Activated effector memory CD4-positive, alpha-beta T cell treated with anti-CD3 and anti-CD28 coated beads, Interleukin-2, amount 50 U/mL, for 16 hours (primary cell): ENCODE measurements around the gene CACNA1C.
"Not testable (repeated sequence)": the region's sequence is repeated elsewhere in the genome, so short reads cannot be mapped to it uniquely, and the experiment has no call there.

ENCODE experiments used
- DNase-seq: peaks from one replicate; pipeline ENCODE4 v3.0.0-alpha.2; 2020

The CACNA1C gene

DNA sequence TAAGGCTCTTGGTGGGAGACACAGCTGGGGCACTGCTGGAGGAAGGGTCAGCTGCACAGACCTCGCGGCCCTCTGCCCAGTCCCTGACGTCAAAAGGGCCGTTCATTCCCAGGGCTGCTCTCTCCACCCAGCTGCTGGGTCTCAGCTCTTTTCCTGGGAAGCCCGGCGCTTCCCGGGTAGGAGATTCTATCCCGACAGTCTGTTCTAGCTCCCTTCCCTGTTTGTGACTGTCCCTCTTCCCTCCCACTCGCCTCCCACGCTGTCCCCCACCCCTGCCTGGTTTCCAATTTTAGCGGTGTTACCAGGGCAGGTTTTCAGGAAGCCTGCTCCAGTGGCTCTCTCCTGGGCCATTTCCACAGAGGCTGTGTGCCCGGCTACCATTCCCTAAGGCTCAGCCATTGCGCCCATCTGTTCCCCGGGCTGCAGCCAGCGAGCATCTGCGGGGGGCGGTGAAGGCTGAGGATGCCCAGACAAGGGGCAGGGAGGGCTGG, 186.6 kb downstream of the CACNA1C start:
- DNase-seq: no peak

DNA sequence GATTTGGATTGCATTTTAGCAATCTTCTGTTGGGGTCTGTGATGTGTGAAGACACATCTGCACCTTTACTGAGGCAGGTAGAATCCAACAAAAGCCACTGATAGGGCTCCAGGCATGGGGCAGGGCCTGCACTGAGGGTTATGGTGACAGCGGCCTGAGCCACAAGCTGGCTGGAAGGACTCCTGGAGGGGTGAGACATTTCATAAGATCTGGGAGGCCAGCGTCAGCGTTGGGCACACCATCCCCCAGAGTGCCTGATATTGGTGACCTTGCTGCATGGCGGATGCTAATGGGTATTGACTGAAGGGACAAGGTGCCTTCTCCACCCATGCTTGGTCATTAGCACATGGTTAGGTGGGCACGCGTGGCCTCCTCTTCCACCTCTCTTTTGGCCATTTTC, 187.6 kb downstream of the CACNA1C start:
- DNase-seq: no peak

DNA sequence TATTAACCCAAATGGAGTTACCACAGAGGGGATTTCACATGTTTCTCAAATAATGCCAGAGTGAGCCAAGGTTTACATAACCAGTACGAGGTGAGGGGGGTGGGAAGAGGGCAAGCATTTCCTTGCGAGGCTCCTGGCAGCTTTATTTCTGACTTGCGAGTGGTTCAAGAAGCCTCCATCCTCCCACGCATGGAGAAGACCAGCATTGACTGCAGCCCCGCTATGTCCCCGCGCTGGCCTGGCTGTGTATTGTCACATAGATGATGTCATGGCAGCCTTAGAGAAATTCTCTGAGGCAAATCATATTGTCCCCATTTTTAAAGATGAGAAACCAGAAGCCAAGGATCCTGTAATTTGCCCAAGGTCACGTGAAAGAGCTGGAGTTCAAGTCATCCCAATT, 188.2 kb downstream of the CACNA1C start:
- no peak for DNase-seq

DNA sequence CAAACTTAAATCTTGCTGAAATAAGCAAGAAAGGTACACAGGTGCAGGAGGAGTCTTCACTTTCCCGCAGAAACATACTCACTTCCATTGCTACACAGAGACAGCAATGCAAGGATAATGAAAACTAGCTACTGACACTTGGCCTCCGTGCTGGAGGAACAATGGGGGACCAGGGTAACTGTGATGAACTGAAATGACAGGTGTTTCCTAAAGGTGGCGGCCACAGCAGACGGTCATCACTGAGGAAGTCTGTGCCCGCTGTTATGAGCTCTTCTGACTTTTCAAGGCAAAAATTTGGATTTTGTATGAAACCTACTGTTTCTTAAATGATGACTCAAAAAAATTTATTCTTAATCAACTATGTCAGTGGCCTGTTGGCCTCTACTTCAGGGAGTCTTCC, 189.4 kb downstream of the CACNA1C start:
- DNase-seq: no peak

DNA sequence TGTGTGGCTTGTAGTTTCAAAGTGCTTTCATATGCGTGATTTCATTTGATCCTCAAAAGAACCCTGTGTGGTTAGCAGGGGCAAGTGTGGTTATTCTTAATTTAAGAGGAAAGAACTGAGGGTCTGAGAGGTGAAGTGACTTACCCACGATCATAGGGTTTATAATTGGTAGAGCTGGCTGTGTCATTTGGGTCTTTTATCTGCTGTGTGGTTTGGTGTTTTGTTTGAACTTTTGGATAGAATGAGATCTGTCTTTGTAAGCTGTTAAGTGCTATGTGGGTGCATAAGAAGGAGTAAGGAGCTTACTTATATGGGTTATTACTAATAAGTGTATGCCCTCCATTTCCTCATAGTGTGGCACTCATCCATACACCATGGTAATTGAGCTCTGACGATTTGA, 190.0 kb downstream of the CACNA1C start:
- DNase-seq: no peak

DNA sequence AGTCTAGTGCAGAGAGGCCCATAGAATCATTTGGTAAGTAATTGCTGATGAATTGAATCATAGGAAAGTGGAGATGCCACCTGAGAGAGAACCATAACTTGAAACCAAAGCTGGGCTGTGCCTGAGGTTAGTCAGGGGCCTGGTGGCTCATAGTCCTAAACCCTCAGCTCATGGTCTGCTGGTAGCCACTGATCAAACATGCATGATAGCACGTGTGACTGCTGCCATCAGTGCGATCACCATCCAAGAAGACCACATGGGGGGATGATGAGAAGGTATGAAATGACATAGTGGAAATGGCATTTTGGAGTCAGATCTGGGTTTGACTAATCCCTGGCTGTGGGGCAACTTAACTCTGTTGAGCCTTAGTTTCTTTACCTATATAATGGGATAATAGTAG, 190.5 kb downstream of the CACNA1C start:
- no peak for DNase-seq

DNA sequence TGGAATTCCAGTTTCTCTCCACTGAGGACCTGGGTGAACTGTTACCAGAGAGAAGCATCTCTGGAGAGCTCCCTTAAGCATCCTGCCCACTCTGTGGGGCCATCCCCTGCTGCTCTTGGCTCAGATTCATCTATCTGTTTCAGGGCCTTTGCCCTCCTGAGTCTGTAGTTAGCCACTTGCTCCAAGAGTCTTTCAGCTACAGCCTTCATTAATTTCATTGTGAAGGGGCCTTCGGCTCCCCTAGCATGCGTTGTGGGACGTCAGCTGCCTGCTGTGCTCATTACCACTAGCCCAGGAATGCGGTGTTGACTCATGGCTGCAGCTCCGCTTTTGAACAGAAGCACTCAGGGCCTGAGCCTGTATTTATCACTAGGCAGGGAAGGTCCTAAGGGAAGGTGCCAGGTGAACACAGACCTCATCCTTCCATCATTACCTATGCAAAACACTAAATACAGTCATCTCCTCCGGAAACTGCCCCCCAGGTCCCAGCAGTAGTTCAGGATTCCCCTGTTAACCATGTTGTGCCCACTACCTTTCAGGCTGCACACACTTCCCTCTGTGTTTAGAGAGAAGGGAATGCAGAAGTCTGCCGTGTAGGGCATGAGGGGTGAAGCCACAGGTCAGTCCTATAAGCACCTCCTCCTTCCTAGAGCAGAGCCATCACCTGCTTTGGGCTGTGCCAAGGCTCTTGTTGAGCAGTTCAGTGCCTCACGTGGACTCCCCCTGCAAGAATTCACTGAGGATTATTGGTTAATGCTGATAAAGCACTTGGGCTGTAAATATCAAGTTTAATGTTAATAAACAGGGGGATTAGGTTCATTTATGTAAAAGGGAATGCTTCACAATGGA, 191.4 kb downstream of the CACNA1C start:
- no peak for DNase-seq

DNA sequence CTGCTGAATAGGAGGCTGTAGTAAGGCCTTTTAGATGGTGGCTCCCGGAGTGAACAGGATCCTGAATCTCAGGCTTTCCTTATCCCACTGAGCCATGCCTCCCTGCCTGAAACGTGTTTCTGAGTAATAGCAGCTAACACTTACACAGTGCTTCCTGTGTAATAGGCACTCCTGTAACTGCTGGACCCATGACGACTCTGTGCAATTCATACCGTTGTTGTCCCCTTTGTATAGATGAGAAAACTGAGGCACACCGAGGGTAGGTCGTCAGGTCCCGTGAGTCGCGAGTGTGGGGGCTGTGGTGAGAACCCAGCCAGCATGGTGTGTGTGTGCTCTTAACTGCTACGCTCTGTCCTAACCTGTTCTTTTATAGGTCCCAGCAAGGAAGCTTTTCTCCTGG, 193.6 kb downstream of the CACNA1C start:
- no peak for DNase-seq

DNA sequence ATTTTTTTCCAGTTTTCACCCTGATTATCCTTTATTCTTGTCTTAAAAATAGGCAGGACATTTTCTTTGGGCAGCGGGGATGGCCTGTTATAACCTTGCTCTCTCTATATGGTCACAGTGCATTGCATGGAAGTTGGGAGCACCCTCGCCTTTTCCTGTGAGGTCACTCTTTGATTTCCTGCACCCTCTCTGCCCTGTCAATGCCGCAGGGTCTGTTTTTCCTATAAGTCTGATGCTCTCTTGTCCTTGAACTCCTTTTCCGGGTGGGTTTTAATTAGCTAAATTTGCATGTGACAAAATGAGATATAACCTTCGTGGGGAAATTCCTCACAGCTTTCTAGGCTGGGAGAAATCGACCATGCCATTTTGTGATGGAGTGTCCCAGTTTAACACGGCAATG, 194.3 kb downstream of the CACNA1C start:
- no peak for DNase-seq

DNA sequence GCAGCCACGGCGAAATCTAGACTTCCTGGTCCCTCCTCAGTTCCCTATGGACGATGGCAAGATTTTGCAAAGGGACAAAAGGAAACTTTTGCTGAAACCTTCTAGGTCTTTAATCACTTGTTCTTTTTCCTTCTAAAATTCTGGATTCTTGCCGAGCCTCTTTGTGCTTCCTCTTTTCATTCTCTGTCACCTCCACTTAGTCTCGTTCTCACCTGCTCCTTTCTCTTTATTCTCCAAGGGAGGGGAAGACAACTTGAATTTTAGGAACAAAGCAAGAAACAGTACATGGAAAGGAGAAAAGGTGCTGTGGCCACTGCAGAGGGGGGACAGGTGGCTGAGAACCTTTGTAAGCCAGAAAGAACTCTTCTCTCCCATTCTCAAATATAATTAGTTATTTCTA, 194.8 kb downstream of the CACNA1C start:
- DNase-seq: no peak

DNA sequence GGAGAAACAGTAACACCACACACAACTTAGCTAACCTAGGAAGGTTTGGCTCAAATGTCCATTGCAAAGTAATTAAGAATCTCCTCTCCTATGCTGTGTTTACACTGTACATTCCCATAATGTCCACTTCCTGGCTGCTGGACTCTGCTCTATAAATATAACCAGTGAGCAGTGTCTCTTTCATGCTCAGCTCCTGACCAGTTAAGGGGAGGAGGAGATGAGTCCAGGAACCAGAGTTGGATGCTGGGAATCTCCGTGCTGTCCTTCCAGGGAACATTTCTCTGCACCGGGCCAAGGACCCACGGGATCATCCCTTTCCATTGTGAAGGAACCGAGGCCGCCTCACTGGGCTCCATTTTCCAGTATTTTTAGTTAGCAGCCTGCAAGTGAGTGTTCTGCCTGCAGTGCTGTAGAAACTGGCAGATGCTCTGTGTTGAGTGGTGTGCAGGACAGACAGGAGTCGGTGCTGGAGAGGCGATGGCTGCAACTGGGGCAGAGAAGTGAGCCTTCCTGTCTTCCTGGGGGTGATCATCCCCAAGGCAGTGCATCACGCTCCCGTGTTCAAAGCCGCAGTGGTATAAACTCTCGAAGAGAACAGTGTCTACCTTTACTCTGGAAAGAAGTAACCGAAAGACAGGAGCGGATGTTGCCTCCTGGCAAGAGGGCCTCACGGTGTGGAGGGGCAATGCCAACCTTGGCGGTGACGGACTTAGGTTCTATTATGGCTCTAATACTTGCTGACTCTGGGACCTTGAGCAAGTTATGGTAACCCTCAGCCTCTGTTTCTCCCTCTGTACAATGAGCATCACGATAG, 195.5 kb downstream of the CACNA1C start:
- no peak for DNase-seq

DNA sequence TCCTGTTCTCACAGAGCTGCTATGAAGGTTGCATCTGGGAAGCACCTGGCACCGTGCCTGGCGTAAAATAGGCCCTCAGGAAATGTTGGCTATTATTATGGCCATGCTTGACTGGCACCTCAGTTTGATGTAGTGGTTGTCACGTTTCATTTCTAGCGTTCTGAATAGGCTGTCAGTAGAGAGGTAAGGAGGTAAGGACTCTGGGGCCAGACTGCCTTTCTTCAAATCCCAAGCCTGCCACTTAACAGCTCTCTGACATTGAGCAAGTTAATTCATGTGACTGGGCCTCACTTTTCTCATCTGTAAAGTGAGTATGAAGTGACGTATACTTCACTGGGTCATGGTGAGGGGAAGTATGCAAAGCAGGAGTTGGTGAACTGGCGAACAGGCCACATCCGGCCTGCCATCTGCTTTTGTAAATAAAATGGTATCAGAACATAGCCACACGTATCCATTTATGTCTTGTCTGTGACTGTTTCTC, 196.2 kb downstream of the CACNA1C start:
- DNase-seq: no peak

DNA sequence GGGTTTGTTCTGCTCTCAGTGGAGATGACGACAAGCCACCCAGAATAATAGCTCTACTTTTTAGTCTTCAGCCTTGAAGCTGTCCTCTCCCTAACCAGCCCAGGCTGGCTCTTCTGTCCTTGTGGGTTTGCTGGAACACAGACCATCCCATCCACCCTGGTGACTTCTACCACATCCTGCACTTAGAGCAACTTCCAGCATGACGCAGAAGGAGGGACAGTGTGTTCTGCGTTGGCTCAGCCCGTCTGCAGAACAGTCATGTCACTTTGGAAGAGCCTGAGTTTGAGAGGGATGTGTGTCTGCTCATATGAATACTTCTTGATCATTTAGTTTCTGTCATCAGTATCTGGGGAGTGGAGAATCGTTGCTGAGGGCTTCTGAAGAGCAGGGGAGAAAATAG, 198.0 kb downstream of the CACNA1C start:
- DNase-seq: no peak

DNA sequence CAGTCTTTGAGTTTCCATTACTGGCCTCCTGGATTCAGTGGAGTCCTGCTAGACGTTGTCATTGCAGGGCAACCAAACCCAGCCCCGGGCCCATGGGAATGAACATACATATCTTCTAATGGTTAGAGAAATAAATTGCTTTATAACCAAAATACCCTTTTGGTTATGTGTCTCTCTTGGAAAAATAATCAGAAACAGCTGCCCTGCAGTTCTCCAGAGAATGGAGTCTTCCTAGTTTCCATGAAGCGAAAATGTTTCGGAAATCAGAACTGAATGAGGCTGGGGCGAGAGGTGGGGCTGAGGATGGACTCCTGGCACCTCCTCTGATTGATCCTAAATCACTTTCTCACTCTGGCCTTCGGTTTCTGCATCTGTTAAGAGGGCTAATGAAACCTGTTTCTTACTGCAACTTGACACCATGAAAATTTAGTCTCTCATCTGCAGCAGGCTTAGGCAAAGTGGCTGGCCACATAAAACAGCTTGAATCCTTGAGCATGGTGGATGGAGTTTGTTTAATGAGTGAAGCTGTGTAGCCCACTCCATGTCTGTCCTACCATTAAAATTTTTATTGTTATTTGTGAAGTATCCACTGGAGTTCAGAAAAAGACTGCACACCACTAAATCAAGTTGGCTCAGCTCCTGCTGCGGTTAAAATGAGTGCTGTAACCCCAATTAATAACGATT, 198.9 kb downstream of the CACNA1C start:
- no peak for DNase-seq

DNA sequence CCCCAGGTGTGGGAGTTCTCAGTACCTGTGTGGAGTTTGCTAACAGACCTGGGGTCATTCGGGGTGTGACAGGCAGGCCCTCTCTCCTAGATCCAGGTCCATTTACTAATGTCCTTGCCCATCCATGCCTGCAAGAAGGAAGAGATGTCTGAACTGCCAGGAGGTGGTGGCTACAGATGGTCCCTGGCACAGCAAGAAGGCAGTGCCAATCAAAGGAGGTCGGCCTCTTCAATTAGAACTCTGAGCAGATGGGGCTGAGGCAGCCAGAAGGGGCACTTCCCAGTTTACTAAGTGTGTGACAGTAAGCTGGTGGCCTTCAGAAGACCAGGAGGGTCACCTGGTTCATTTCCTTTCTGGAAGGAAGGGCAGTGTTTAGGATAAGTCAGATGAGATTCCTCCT, 202.5 kb downstream of the CACNA1C start:
- no peak for DNase-seq

DNA sequence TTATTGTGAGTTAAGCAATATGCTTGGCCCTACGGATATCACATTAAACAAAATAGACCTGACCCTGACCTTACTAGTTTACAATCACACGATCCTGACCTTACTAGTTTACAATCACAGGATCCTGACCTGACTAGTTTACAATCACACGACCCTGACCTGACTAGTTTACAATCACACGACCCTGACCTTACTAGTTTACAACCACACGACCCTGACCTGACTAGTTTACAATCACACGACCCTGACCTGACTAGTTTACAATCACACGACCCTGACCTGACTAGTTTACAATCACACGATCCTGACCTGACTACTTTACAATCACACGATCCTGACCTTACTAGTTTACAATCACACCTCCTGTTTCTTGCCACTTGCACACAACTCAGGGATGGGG, 202.9 kb downstream of the CACNA1C start:
- not testable (repeated sequence) for DNase-seq

DNA sequence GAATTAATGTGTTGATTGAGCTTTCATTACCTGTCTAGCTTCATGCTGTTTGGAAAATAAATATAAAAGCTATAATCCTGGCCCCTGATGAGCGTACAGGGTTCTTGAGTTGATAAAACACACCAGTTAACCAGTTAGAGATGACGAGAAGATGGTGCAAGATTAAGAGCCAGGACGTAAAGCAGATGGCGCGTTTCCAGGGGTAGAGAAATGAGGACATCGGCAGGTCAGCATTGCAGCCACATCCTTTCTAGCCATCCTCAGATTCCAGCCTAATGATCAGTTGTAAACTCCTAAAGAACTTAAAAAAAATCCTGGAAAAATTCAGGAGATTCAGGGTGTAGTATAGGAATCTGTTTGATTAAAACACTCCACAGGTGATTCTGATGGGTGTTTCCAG, 203.7 kb downstream of the CACNA1C start:
- DNase-seq: no peak

DNA sequence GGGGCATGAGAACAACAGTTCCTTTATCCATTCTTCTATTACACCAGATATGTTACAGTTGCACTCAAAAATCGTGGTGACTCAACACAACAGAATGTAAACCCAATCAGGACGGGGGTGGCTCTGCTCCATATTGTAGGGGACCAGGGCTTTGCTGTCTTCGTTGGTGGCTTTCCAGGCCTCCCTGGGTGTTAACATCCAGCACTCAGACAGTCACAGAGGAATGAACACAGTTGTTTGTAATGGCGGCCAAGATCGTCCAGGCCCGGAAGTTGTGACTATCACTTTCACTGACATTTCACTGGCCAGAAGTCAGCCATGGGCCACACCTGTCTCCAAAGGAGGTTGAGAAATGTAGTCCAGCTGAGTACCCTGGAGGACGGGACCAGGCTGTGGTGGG, 204.1 kb downstream of the CACNA1C start:
- no peak for DNase-seq

DNA sequence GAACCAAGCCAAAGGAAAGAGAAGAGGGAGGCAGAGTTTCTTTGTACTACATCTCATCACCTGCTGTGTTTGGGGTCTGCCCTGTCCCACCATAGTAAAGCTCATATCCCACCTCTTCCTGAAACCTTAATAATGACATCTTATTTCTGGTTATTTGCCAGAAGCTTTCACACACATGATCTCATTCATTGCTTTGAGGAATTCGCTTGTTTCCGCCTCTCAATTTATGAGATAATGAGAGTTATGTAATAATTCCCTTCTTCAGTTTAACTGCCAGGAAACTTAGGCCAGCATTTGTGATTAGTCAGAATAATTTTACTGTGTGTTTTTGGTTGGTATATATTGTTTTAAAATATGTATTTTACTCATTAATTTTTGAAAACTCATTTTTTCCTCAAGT, 205.2 kb downstream of the CACNA1C start:
- DNase-seq: no peak

DNA sequence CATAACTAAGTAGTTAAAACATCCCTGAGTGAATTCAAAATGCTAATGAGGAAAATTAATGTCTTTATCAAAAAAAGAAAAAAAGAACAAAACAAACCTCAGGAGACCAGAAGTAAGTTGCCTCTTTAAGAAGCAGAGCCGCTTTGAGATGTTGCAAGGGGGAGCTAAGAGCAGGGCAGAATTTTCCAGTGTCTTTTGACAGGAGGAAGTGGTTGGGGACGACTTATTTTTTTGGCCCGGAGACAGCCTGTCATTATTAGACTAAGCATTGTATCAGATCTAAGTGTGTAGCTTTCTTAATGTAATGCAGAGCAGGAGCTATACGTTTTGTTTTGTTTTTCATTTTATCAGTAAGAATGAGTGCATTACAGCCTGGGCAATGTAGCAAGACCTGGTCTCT, 206.6 kb downstream of the CACNA1C start:
- DNase-seq: no peak

DNA sequence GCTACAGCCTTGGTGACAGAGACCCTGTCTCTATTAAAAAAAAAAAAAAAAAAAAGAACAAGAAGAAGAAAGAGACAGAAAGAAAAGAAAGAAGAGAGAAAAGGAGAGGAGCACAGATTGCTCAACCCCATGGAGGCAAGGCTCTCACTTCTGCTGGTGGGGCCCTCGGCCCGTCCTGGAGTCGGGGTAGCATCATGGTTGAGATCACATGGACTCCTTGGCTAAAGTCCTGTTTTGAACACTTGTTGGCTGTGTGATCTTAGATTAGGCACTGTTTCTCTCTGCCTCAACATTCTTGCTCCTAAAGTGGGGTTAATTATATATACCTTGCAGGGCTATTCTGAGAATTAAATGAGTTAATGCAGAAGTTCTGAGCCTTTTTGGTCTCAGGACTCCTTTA, 207.7 kb downstream of the CACNA1C start:
- DNase-seq: no peak

DNA sequence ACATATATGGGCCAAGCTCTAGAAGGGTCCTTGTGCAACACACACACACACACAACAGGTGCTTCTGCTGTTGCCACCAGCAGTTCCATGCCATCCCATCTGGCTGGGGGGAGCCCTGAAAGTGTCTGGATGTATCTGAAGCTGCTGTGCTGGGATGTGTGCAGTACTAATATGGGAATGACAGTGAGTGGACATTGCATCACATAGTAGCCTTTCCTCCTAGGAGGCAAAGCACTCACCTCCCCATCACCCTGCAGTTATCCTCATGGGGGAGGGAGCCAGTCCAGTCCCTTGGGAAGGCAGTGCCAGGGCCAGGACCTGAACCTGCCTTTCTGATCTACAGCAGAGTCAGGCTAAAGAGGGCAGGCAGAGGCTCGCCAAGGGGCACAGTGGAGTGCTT, 208.9 kb downstream of the CACNA1C start:
- DNase-seq: no peak

DNA sequence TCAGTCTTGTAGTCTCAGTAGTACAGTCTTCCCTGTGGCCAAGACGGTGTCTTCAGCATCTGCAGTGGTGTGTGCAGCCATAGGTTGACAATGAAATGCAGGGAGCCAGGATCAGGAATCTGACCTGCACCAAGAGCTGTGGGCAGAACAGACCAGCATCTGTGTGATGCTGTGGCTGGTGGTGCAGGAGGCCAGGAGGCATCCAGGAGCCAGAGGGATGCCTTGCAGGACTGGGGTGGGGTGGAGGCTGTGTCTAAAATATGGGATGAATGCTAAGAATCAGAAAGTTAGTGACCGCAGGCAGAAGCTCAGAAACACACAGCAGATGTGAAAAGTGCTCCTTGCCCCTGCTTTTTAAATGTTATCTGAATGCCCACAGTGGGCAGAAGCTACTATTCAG, 209.7 kb downstream of the CACNA1C start:
- no peak for DNase-seq

DNA sequence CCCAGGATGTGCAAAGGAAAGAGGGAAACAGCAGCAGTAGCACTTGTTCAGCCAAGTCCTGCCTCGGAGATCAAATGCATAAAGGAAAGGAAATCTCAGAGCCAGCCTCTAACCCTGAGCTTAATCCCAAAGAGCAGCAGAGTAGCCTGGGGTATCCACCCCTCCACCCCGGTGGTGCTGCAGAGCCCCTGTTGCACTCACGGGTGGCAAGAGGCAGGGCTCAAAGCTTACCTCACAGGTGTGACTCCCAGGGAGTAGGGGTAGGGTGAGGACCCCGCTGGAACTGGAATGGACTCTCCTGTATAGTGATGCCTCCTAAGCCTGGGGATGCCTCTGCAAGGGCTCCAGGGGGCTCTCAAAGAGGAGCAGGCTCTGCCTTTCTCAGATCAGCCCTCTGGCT, 211.1 kb downstream of the CACNA1C start:
- no peak for DNase-seq
